B cell (primary cell): ENCODE data around the gene C1QTNF7. TPM values are rescaled to one million over a fixed set of nuclear protein-coding genes. Genes with fewer than 3 reads are reported as not detected.
A peak's percentile ranks its signal among the peaks of the same experiment; 100 is the strongest.

Experiments used
- ATAC-seq: fragments of 200-7000 bp; cut with Tn5 transposase; one replicate; pipeline ENCODE4 v1.10.0; 2021; ENCODE audit warnings: low read depth, mild to moderate bottlenecking, moderate number of reproducible peaks, moderate library complexity
- CTCF ChIA-PET: fragments of 350-600 bp; sonication (Branson Sonifier 250); formaldehyde crosslinking; loops from one replicate; lab custom pipeline; 2021; ENCODE audit warnings: antibody characterized with exemption, inconsistent platforms; lab: Charles Lee
- POLR2A ChIA-PET: fragments of 350-600 bp; sonication (Branson Sonifier 250); formaldehyde crosslinking; loops from one replicate; lab custom pipeline; 2021; ENCODE audit warnings: antibody characterized with exemption; lab: Charles Lee
- DNase-seq: peaks from one replicate; pipeline ENCODE4 v3.0.0; 2013
- H2AFZ ChIP-seq: 2 replicates; pipeline ENCODE4 v1.6.1; 2012; ENCODE audit warnings: mild to moderate bottlenecking, low read depth, low read length; ENCODE audit not compliant: insufficient read depth, poor library complexity, severe bottlenecking
- H3K27ac ChIP-seq, 2 donors: 1 replicate in 1 of 2; 2 replicates in 1 of 2; pipeline ENCODE4 v1.5.1; 2012 to 2013; ENCODE audit warnings: low read length in 2 of 2, mild to moderate bottlenecking in 2 of 2, moderate library complexity in 1 of 2
- H3K27me3 ChIP-seq, 4 experiments: fragments of 200-600 bp in 1 of 4; sonication (generic) in 1 of 4; replicated peaks in 1 of 4; 1 replicate in 2 of 4; 2 replicates in 2 of 4; pipeline versions ENCODE4 v1.6.1 to v1.7.0; 2013 to 2016; ENCODE audit warnings: low read length in 3 of 4, mild to moderate bottlenecking in 2 of 4, mixed read lengths in 1 of 4, moderate library complexity in 1 of 4; ENCODE audit not compliant: insufficient read depth in 4 of 4, control insufficient read depth in 3 of 4; ENCODE audit errors: control extremely low read depth in 1 of 4
- H3K36me3 ChIP-seq, 2 experiments: replicated peaks in 1 of 2; 1 replicate in 1 of 2; 2 replicates in 1 of 2; pipeline versions ENCODE4 v1.6.1 to v1.7.1; 2013; ENCODE audit warnings: low read length in 1 of 2; ENCODE audit not compliant: insufficient read depth in 2 of 2, control insufficient read depth in 1 of 2; ENCODE audit errors: control extremely low read depth in 1 of 2, extremely low read depth in 1 of 2
- H3K4me1 ChIP-seq, 2 donors: fragments of 200-600 bp in 1 of 2; sonication (generic) in 1 of 2; 1 replicate in 1 of 2; 2 replicates in 1 of 2; pipeline versions ENCODE4 v1.5.1 to v1.6.1; 2013 to 2017; ENCODE audit warnings: low read length in 2 of 2; ENCODE audit not compliant: control insufficient read depth in 2 of 2, insufficient read depth in 2 of 2
- H3K4me2 ChIP-seq: replicated peaks from 2 replicates; pipeline ENCODE3; 2012; ENCODE audit warnings: mild to moderate bottlenecking, low read depth, low read length; ENCODE audit not compliant: poor library complexity, severe bottlenecking
- H3K4me3 ChIP-seq, 5 experiments: fragments of 200-600 bp in 1 of 5; sonication (generic) in 1 of 5; 1 replicate in 3 of 5; 2 replicates in 2 of 5; pipeline versions ENCODE4 v1.5.1 to v1.7.0; 2011 to 2016; ENCODE audit warnings: low read length in 4 of 5, mild to moderate bottlenecking in 4 of 5, low read depth in 2 of 5, control low read depth in 1 of 5, moderate library complexity in 1 of 5; ENCODE audit not compliant: insufficient read depth in 1 of 5; ENCODE audit errors: control extremely low read depth in 1 of 5, extremely low read depth in 1 of 5
- H3K79me2 ChIP-seq: fragments of 200-600 bp; sonication (generic); one replicate; pipeline ENCODE4 v1.6.0; 2016; ENCODE audit warnings: low read length; ENCODE audit not compliant: control insufficient read depth, insufficient read depth
- H3K9ac ChIP-seq: fragments of 200-600 bp; sonication (generic); 2 replicates; pipeline ENCODE4 v1.6.1; 2017; ENCODE audit warnings: mild to moderate bottlenecking, low read length, moderate library complexity
- H3K9me3 ChIP-seq, 3 donors: one replicate each; pipeline versions ENCODE4 v1.6.1 to v1.7.1; 2013; ENCODE audit warnings: low read length in 2 of 3; ENCODE audit not compliant: control insufficient read depth in 2 of 3, insufficient read depth in 1 of 3; ENCODE audit errors: control extremely low read depth in 1 of 3
- H4K20me1 ChIP-seq: 2 replicates; pipeline ENCODE4 v1.6.0; 2012; ENCODE audit warnings: mild to moderate bottlenecking, low read length; ENCODE audit not compliant: insufficient read depth, control insufficient read depth, poor library complexity, severe bottlenecking
- H3K27ac Mint-ChIP-seq: one replicate; pipeline ENCODE4 v1.8.0; 2021; ENCODE audit warnings: mixed read lengths
- H3K27me3 Mint-ChIP-seq: one replicate; pipeline ENCODE4 v1.8.0; 2021; ENCODE audit warnings: mixed read lengths
- H3K4me1 Mint-ChIP-seq: one replicate; pipeline ENCODE4 v1.8.0; 2021; ENCODE audit warnings: mixed read lengths
- H3K4me3 Mint-ChIP-seq: one replicate; pipeline ENCODE4 v1.8.0; 2021; ENCODE audit warnings: mixed read lengths
- H3K9me3 Mint-ChIP-seq: one replicate; pipeline ENCODE4 v1.8.0; 2022; ENCODE audit warnings: mixed read lengths; ENCODE audit not compliant: insufficient read depth
- EZH2 ChIP-seq: IDR thresholded peaks from 2 replicates; pipeline ENCODE4 v1.6.1; 2012; ENCODE audit warnings: borderline replicate concordance, low read depth, mild to moderate bottlenecking, moderate library complexity, low read length; ENCODE audit not compliant: insufficient read depth, poor library complexity, severe bottlenecking
- WGBS: methylation state at CpG from one replicate; pipeline ENCODE4 v1.1.5; 2013; ENCODE audit warnings: missing lambda C conversion rate; ENCODE audit not compliant: insufficient coverage; 5-methylcytosine and 5-hydroxymethylcytosine counted together
- intact Hi-C: fragments of 100-400 bp; cut with micrococcal nuclease; formaldehyde crosslinking; loops from one replicate; pipeline ENCODE4 v1.10.0; 2022
- polyA plus RNA-seq: library from polyadenylated mRNA; depleted of rRNA; stranded (reverse); fragments of >200 nt; gene quantifications from 2 replicates; pipeline ENCODE4 v1.2.3, GENCODE V29; 2012
- total RNA-seq, 2 donors: library from RNA; stranded (reverse); fragments of 120-200 nt in 1 of 2; gene quantifications; 1 replicate in 1 of 2; 2 replicates in 1 of 2; pipeline versions ENCODE4 v1.2.3 to v1.2.4, GENCODE V29; 2013 to 2022
- TF ChIP-seq, protein P1 (sequence below): fragments of 200-600 bp; IDR thresholded peaks from one replicate; pipeline ENCODE4 v1.8.0; 2022; ENCODE audit warnings: antibody characterized with exemption, mild to moderate bottlenecking

C1QTNF7 gene
- total and polyA plus RNA-seq, 2 donors (not counting 1 experiment from before 2014, with no cell fraction given) = not detected

DNA sequence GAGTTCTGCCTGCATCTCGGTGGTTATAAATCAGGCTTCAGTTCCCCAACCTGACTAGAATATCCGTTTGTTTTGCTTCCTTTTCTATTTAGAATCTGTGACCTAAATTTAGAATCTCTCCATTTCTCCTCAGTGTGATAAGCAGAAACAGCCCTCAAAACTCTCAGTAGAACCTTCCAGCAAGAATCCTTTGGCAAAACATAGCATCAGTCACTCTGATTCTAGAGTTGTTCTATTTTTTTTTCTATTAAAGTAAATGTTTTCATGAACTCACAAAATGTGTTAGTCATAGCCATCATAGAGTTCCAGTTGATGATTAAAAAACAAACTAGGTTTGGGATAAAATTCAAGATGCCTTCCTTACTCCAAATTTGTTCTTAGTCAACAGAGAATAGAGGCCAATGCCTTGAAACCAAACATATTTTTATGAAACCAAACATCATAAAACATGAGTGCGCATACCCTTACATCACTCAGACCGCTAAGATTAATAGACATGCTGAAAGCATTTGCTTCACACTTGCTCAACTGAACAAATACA lies 13.2 kb upstream of the C1QTNF7 start:
- Mint-ChIP-seq H3K4me3 (peak overlapping the region; percentile 62), H3K27me3 (no peaks in the 10 kb centered on the region), H3K27ac (peak overlapping the region; percentile 89), H3K4me1 (peaks cover 73% of the 10 kb centered on the region), H3K9me3 (no peaks in the 10 kb centered on the region)
- H3K4me3 ChIP-seq = peak overlapping the region in 1 of 5 experiments; percentile 52
- peaks cover 3% of the 10 kb centered on the region for H3K79me2 ChIP-seq
- intact Hi-C loops = loop anchor here (2.0 to 10.0 kb wide), 4 partner anchors 14 to 412 kb away; partner anchors contain the start of genes CPEB2 and FBXL5
- peak overlapping the region; percentile 61 for H3K27ac ChIP-seq
- no peaks in the 10 kb centered on the region for H3K9me3 ChIP-seq
- POLR2A ChIA-PET = no interaction called here
- H3K4me1 ChIP-seq = peaks cover 72 to 73% of the 10 kb centered on the region in 2 donors
- CTCF ChIA-PET = interaction anchor here (1.9 kb wide), 1 partner anchor 43 kb away, joined by 4 read pairs; no protein-coding TSS in a partner anchor
- peak overlapping the region; percentile 61 for H3K4me2 ChIP-seq
- no peaks in the 10 kb centered on the region for H3K36me3 ChIP-seq
- WGBS = 47% methylated on average over 4 of the region's 4 CpGs
- peak overlapping the region; percentile 64 for H2AFZ ChIP-seq
- H3K27me3 ChIP-seq = no peaks in the 10 kb centered on the region
- no peaks in the 10 kb centered on the region for H4K20me1 ChIP-seq
- DNase-seq = no peak
- no peak for ATAC-seq
- no peak for TF ChIP-seq EZH2
- TF ChIP-seq, protein P1, sequence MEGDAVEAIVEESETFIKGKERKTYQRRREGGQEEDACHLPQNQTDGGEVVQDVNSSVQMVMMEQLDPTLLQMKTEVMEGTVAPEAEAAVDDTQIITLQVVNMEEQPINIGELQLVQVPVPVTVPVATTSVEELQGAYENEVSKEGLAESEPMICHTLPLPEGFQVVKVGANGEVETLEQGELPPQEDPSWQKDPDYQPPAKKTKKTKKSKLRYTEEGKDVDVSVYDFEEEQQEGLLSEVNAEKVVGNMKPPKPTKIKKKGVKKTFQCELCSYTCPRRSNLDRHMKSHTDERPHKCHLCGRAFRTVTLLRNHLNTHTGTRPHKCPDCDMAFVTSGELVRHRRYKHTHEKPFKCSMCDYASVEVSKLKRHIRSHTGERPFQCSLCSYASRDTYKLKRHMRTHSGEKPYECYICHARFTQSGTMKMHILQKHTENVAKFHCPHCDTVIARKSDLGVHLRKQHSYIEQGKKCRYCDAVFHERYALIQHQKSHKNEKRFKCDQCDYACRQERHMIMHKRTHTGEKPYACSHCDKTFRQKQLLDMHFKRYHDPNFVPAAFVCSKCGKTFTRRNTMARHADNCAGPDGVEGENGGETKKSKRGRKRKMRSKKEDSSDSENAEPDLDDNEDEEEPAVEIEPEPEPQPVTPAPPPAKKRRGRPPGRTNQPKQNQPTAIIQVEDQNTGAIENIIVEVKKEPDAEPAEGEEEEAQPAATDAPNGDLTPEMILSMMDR = no peak
- H3K9ac ChIP-seq = peak overlapping the region; percentile 35
